HK-2 (cell line): ENCODE measurements around the gene SLC7A1.
A peak's percentile ranks its signal among the peaks of the same experiment; 100 is the strongest.

Experiments
- DNase-seq: peaks from one replicate; pipeline ENCODE4 v3.0.0-alpha.2; 2018; ENCODE audit not compliant: unreplicated experiment

Gene SLC7A1

DNA sequence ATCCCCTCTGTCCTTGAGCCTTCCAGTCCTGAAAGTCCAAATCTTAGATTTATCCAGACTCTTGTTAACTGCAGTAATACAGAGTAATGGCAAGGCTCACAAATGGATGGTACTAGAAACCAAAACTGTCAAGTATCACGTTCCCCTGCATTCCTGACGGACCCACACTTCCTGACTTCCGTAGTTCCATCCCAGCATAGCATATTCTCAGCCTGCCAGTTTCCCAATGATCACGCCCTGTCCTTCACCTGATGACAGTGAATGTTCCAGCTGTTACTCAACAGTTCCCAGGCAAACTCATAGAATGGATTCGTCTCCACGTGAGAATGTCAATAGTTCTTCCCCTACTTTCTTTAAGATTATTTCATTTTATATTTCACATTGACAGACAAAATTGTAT is 33.6 kb downstream of the SLC7A1 start:
- no peak for DNase-seq

DNA sequence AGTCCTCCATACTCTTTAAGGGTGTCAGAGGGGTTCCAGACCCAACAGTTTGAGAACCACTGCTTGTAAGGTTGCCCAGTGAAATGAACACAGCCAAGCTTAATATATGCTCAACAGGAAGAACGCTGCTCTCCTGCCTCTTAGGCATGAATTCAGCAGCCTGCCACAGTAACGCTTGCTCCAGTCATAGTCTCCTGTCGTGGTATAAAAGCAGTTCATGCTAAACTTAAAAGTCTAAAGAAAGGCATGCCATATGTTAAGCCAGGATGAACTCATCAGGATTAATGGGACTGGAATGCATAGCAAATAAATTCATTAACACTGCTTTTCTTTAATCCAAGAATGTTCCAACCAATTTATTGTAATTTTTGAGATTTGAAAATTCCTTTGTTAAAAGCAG is 38.7 kb downstream of the SLC7A1 start:
- no peak for DNase-seq

DNA sequence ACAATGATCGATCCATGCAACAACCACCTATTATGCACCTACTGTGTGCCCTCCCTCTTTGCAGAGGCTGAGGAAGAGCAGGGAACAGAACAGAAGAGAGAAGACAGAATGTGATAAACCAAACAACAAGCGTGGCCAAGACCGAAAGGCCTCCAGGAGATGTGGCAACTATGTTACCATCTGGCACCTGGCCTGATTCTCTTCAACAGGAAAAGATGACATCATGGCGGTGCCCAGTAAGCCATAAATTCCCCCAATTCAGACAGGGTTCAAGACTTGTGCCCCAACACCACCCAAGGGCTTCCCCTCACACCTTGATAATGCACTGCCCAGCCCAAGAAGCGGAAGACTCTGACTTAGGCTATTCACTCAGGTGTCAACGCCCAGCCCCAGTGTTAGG is 44.3 kb downstream of the SLC7A1 start:
- no peak for DNase-seq

DNA sequence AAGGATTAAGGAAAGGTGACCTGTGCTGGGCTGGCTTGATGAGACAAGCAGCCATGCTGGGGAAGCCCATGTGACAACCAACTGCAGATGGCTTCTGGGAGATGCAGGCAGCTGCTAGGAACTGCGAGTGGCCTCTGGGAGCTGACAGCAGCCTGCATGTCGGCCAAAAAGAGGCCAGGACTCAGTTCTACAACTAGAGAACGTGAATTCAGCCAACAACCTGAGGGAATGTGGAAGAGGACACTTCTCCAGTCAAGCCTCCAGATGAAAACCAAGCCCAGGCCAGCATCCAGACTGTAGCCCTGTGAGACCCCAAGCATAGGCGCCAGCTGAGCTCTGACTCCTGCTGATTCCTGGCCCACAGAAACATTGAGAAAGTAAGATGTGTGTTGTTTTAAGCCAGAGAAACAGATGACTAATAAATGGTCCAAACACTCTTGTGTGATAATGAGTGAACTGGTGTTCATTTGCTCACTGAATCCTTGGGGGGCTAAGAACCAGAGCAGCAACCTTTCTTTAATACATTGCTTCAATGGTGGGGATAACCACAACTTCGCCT is 45.0 kb downstream of the SLC7A1 start:
- DNase-seq: no peak

DNA sequence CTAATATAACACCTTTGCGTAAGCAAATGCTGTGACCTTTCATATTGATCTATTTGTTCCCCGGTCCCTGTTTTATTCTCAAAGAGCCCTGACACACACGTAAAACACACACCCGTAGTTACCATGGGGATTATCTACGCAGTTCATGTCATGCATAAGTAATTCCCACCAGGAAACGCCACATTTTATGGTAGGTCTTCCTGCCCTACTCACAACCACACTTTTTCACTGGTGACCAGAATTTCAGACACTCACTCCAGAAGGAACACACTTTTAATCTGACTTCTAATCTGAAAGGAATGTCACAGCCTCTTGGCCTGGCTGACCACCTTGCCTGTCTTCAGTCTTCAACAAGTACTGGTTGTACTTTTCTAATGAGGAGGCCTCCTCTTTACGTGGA is 46.8 kb downstream of the SLC7A1 start:
- DNase-seq: no peak

DNA sequence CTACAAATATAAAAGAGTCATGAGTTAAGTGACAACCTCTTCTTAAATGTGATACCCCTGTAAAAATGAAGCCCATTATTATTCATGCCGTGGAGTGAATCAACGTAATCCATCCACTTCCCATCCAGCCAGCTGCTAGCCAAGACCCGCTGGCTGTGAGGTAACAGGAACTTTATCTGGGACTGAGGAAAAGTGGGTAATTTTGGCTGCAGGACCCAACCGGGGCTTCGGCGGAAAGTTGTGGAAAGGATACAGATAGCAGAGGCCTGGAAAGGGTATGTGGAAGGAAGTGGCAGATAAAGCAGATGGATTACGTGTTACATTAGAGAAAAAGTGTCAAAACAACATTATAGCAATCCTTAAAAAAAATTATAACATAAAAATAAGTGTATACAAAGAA is 48.3 kb downstream of the SLC7A1 start:
- no peak for DNase-seq

DNA sequence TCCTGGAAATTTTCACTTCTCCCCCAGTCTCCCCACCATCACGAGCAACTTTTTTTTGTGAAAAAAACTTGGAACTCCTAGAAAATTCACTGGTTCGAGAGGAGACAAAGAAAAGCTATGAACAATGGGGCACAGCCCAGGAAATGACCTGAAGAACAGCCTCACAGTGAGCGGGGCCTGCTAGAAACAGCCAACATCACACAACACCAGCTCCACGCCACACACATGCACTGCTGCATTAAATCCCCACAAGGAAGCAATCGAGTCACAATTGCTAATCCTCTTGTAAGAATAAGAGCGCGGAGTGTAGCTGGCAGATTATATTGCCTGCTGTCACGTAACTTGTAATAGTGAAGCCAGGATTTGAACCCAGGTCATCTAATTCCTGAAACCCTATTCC is 48.8 kb downstream of the SLC7A1 start:
- no peak for DNase-seq

DNA sequence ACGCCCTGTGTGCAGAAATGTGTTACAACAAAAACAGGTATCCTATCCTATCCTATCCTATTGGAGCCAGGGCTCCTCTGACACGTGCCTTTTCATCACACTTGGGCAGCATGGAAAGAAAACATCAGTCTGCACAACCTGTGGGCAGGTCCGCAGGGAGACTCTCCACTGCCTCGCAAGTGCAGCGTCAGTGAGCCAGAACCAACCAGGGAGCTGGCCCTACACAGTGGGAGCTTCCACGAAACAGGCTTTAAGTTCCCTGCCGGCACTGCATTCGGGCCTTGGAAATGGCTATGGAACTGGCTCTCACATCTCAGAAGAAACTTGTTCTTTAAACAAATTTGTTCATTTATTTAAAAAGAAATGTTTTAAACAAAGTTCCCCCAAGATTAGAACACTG is 49.5 kb downstream of the SLC7A1 start:
- no peak for DNase-seq

DNA sequence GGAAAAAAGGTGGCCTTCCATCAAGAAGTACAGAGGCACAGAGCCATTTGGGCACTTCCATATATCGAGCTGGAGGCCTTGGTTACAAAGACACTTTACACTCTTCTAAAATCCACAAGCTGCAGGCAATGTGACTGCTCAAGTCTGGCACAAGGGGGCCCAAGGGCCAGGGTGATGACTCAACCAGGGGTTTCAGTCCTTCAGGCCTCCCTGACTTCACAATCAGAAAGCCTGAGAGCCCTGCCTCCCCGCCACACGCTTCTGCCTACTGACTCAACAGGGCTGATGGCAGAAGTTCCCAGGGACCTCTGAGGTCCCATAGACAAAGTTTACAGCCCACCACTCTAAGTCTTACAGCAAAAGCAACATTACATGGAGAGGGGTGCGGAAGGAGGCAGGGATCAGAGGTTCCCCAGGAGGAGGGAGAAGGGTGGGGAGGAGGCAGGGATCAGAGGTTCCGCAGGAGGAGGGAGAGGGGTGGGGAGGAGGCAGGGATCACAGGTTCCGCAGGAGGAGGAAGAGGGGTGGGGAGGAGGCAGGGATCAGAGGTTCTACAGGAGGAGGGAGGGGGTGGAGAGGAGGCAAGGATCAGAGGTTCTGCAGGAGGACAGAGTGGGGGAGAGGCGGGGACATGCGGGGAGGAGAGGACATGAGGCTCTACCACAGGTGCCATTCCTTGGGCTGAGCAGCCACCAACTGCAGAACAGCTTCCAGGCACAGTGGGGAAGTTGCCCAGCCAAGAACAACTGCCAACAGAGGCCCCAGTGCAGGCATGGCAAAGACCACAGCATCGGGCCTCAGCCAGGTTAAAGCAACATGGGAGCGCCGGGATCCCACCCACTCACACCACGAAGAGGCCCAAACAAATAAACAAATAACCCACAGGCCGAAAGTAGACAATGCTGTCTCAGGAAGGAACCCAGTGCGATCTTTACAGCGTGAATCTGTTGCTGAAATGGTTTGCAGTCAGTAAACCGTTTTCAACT is 52.0 kb downstream of the SLC7A1 start:
- peak; percentile 51 for DNase-seq

DNA sequence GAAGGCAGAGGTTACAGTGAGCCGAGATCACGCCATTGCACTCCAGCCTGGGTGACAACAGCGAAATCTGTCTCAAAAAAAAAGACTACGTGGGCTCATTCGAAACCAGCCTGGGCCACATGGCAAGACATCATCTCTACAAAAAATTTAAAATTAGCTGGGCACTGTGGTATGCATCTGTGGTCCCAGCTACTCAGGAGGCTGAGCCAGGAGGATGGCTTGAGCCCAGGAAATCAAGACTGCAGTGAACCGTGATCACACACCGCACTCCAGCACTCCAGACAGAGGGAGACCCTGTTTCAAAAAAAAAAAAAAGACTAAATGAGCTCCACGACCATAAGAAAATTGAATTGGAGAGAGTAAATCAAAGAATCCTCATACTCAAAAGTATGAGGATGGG is 53.1 kb downstream of the SLC7A1 start:
- no peak for DNase-seq

DNA sequence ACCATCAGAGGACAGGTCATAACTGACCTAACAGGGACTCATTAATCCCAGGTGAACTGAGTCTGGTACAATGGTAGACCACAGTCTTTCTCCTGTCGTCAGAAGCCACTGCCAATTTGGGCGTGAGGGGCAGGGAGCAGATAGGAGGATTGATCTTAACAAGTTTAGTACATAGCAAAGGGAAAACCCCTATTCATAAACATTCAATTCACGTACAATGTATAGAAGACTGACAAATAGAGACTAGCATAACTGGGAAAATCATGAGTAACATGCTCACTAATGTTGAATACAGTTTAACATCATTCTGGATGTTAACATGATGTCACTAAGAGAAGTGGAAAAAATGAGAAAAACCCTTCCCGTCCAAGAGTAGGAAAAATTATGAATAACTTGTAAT is 54.1 kb downstream of the SLC7A1 start:
- no peak for DNase-seq

DNA sequence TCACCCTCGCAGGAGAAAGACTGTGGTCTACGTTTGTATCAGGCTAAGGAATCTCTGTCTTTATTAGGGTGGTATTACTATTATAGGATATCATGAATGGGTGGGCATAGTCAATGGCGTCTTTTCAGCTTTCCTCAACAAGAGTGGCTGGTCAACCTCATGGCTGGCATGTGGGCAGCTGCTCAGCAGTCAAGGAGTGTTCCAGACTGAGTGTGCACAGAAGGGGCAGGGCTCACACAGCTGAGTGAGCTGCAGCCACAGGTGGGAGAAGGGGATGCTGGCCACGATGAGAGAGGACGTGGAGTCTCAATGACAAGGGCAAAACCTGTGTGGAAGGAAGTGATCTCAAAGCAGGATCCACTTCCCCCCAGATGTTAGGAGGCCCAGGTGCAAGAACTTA is 54.7 kb downstream of the SLC7A1 start:
- DNase-seq: no peak

DNA sequence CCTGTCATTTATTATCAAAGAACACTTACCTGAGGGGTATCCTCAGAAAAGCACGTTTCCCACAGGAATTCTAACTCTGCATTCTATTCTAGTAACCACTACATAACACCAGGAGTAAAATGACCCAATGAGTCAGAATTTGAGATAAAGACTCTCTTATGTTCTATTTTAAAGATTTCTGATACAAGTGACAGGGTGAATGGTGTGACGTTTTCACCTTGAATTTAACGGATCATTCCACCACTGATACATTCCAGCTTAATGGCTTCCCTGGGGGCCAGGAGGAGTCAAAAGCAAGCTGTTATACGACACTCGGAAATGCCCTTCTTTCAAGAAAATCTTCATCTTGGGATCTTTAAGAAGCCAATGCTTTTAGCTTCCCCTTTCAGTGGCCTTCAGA is 55.2 kb downstream of the SLC7A1 start:
- no peak for DNase-seq

DNA sequence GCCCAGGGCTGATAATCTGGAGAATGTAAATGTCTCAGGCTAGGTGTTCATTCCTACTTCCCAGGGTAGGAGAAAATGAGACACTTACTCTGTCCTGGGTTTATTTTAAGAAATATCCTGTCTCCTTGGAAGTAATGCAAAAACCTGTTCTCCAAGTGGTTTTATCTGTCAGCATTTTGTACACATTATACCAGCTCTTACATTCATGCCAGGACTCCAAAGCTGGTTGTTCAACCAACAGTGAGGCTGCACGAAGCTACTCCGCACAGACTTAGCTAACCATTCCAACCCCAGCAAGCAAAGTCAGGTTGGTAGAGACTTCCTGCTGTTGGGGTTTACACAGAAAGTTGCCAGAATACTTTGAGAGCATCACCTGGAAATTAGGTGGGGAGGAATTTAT is 55.6 kb downstream of the SLC7A1 start:
- DNase-seq: no peak

DNA sequence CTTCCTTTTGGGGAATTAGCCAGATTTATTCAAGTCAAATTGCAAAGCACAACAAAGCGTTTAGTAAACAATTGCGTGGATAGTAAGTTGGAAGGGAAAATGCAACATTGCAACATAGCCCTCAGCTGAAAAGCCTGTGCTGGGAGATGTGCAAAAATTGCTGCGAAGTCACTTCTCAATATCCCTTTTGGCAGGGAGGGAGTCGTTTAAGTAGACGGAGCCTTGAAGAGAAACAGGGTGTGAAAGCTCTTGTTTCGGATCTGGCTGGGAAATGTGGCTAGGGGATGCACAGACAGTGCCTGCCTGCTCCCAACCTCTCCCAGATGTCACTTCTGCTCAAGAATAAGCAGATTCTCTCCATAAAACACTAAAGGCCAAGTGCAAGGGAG is 56.8 kb downstream of the SLC7A1 start:
- no peak for DNase-seq

DNA sequence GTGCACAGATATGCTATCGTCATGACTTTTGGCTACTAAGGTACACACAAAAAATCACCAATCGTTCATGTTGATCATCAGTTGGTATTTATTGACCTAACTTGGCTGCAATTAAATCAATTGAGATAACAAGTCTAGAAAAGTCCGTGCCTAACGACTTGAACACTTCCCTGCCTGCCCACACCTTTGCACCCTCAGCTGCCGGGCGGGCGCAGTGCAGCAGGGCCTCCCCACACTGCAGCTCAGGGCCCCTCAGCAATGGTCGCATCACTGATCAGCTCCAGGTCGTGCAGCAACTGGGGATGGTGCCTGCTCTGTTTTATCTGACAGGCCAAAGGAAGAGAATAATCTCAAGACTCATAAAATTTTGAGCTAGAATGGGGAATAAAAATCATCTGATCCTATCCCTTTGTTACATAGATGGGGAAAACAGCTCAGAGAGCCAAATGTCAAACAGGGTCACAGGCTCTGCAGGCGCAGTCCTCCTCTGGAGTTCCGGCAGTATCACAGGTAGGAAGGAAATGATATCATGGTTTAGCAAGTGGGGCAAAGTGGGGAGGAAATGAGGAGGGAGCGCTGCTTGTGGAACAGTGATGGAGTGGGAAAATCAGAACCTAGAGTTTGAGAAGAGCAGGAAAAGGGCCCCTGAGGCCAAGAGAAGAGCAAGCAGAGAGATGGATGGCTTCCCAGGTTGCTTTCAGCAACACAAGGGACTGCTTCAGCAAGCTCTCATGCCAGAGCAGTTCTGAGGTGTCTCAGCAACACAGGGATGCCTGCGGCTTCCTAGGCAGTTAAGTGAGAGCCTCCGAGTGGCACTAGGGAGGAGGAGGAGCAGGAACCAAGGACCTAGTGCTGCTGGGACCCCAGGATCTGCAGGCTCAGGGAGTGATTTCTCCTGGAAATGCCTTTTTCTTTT is 57.5 kb downstream of the SLC7A1 start:
- DNase-seq: no peak

DNA sequence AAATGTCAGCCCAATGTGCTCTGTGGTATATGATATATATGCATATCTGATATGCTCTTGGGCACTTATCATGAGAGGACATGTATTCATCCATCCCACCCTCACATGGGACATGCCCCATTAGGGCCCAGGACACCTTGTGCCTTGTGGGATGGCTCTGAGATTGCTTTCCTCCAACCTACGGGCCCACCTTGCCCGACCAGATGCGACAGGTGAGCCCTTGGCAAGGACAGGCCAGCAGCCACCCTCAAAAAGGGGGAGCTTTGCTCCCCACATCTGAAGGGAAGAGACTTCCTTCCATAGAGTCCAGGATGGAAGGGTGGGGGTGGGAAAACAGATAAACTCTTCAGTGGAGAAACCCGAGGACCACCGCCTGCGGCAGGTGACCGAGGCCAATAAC is 58.6 kb downstream of the SLC7A1 start:
- no peak for DNase-seq

DNA sequence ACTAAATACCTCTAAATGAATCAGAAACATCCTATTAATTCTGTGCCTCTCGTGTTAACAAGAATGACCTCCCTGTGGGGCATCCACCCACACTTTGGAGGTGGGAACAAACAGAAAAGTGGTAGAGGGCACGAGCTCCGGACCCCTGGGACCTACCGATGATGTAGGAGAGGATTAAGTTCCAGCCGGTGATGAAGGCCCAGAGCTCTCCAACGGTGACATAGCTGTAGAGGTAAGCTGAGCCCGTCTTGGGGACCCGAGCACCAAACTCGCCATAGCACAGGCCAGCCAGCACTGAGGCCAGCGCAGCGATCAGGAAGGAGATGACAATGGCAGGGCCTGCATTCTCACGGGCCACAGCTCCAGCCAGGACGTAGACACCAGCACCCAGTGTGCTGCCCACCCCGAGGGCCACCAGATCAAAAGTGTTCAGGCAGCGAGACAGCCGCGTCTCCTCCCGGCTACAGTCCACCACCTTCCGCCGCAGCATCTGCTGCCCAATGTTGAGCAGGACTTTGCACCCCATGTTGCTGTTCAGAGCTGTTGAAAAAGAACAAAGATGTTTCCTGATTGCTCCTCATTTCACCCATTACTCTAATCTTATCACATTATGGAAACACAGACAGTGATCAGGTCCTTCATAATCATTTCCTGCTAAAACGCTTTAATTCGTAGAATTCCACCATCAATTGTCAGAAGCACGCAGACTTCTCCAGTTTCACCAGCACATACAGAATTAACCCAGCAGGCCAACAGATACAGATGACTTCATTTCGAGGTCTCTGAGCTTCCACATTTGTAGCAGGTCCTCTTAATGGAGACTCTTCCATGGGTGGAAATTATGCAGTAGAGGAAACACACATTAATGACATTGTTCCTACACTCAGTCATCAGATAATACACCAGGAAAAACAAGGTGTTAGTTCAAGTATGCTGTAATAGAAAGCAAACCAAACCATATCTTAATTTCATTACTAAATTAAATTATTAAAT is 59.5 kb downstream of the SLC7A1 start:
- DNase-seq: no peak

DNA sequence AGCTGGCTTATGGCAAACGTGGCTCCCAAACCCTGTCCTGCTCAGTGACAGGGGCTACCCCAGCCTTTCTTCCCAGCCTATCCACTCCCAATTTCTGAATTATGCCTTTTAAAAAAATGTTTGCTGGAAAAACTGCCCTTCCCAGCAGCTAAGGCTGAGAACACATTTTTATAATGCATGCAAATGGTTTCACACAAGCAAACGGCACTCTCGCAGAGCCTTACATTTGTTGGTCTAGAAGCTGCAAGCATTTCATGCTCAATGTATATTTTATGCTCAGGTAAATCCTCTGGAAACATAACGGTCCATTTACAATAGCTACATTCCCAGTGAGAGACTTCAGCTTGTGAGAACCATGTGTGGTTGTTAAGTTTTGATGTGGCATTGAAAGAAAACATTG is 61.4 kb downstream of the SLC7A1 start:
- DNase-seq: no peak

DNA sequence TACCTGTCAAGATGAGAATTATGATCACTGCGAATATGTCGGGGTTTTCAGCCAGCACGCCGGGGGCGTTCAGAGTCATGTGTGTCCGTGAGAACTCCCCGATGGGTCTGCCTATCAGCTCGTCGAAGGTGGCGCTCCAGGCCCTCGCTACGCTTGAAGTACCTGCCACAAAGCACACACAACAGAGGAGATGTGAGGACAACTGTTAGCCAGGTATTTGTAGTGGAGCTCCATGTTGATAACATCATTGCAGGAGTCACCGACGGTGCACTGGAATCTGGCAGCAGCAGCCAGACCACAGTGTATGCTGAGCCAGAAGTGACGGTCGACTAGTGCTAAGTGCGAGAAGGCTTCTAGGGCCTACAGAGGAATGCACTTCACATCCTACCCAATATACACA is 62.7 kb downstream of the SLC7A1 start:
- DNase-seq: no peak

DNA sequence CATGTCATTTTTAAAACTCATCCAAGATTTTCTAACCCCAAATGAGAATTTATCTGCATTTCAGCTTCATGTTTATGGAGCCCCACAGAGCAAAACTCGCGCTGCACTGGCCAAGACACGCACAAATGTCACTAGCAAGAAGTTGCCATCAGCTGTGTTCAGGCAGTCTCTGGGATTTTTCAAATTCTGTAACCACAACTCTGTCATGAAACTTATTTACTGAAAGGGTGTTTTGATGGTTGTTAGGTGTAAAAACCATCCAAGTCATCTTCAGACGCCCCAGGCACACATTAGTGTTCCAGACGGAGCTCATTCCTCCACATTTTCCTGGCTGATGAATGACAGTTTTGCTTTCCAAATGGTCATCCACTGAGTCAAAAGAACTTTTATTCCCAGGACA is 63.4 kb downstream of the SLC7A1 start:
- DNase-seq: no peak
